GM18873 (cell line): Measurements from ENCODE around the gene TIAL1.
"Not testable (repeated sequence)": the region's sequence is repeated elsewhere in the genome, so short reads cannot be mapped to it uniquely, and the experiment has no call there.

ENCODE experiments used
- ATAC-seq: cut with Tn5 transposase; IDR thresholded peaks from one replicate; pipeline ENCODE4 v1.9.1; 2021; ENCODE audit warnings: mild to moderate bottlenecking, moderate library complexity, moderate number of reproducible peaks; ENCODE audit not compliant: unreplicated experiment, low FRiP score

TIAL1 gene

GRCh38 chr10:119596537-119597404, at the start of gene TIAL1:
Gene TIAL1, minus strand, starts transcription at chr10:119596964. Its CDS starts 499 bp downstream, at chr10:119596465.
- peak; percentile 83 for ATAC-seq

- ATAC-seq = no peak
Measured at GRCh38 chr10:119644994-119645393, 48.2 kb upstream of the TIAL1 start.

- ATAC-seq = no peak
Measured at GRCh38 chr10:119644205-119644814, 47.5 kb upstream of the TIAL1 start.

- no peak for ATAC-seq
Measured at GRCh38 chr10:119643306-119644204, 46.8 kb upstream of the TIAL1 start.

GRCh38 chr10:119642556-119643111, 45.9 kb upstream of the TIAL1 start:
- ATAC-seq = no peak

GRCh38 chr10:119640875-119641526, 44.2 kb upstream of the TIAL1 start:
- ATAC-seq = no peak

- ATAC-seq = no peak
Measured at GRCh38 chr10:119640384-119640783, 43.6 kb upstream of the TIAL1 start.

GRCh38 chr10:119638982-119639381, 42.2 kb upstream of the TIAL1 start:
- no peak for ATAC-seq

- ATAC-seq = no peak
Measured at GRCh38 chr10:119637631-119638030, 40.9 kb upstream of the TIAL1 start.

- ATAC-seq = no peak
Measured at GRCh38 chr10:119634219-119634544, 37.4 kb upstream of the TIAL1 start.

- no peak for ATAC-seq
Measured at GRCh38 chr10:119633538-119634218, 36.9 kb upstream of the TIAL1 start.

GRCh38 chr10:119630300-119630699, 33.5 kb upstream of the TIAL1 start:
- ATAC-seq = no peak

GRCh38 chr10:119625570-119626280, 29.0 kb upstream of the TIAL1 start:
- ATAC-seq = no peak

GRCh38 chr10:119621078-119621384, 24.3 kb upstream of the TIAL1 start:
- ATAC-seq = no peak

GRCh38 chr10:119620241-119621077, 23.7 kb upstream of the TIAL1 start:
- no peak for ATAC-seq

GRCh38 chr10:119619811-119620210, 23.0 kb upstream of the TIAL1 start:
- not testable (repeated sequence) for ATAC-seq

GRCh38 chr10:119619215-119619614, 22.5 kb upstream of the TIAL1 start:
- ATAC-seq = no peak

- no peak for ATAC-seq
Measured at GRCh38 chr10:119616882-119617570, 20.3 kb upstream of the TIAL1 start.
